ENCODE data around the gene TMED6.

TMED6 gene

DNA sequence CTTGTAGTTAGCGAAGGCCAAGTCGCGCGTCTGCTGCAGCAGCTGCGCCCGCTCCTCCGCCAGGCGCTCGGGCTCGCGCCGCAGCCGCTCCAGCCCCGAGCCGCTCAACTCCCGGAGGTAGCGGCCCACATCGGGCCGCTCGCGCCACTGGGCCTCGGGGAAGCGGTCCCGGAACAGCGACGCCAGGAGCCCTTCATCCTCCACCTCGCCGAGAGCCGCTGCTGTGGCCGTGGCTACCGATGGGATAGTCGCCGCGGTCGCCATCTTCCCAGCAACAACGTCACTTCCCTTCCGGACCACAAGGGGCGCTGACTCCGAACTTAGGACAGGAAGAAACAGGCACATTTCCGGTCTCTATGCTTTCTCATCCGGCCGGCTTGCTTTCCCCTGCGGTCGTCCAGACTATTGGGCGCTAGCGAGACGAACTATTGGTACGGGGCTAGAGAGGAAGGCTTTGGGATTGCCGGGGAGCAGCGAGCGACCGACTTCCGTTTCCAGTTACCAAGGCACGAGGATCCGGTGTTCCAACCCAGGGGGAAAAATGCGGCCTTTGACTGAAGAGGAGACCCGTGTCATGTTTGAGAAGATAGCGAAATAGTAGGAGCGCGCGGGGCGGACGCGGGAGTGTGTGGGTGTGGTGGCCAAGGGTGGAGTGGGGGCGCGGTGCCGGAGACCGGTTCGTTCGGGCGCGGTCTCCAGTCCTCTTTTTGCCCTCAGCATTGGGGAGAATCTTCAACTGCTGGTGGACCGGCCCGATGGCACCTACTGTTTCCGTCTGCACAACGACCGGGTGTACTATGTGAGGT lies 12.1 kb downstream of the TMED6 start, which contains the start of the genes COG8 and NIP7:
TSS of gene COG8 (minus strand) at position 276 of the 806 bp plus-strand sequence. CDS start at position 264, 12 bp downstream.
TSS of gene NIP7 (plus strand) at position 484 of the 806 bp plus-strand sequence. CDS start at position 542, 58 bp downstream.
- no peak for TF ChIP-seq ZNF274 (IDR thresholded peaks at IDR 0.05; ENCODE audit: low read depth, low read length)
- peak within 1 kb of the TSS; percentile 95 for H3K4me3 ChIP-seq (ENCODE audit: low read length)

DNA sequence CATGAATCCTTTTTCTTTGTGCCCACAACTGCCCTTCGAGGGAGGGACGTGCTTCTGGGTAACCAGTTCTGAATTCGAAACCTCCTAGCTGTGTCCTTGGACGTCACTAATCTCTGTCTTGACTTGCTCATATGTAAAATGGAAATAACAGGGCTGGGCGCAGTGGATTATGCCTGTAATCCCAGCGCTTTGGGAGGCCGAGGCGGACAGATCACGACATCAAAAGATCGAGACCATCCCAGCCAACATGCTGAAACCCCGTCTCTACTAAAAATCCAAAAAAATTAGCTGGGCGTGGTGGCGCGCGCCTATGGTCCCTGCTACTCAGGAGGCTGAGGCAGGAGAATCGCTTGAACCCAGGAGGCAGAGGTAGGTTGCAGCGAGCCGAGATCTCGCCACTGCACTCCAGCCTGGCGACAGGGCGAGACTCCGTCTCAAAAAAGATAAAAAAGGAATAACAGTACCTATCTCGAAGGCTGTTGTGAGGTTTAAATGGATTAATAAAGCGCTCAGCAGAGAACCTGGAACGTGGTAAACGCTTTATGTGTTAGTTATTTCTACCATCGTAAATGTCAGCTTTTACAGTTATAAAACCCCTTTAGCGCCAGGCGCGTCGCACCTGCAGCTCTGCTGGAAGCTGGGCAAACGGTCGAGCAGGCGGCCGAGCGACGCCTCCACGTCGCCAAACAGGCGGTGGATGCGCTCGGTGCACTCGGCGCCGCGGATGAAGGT lies 12.9 kb downstream of the TMED6 start:
- peak overlapping the region; percentile 95 for H3K4me3 ChIP-seq (ENCODE audit: low read length)
- TF ChIP-seq ZNF274 (IDR thresholded peaks at IDR 0.05; ENCODE audit: low read depth, low read length), result no peak

DNA sequence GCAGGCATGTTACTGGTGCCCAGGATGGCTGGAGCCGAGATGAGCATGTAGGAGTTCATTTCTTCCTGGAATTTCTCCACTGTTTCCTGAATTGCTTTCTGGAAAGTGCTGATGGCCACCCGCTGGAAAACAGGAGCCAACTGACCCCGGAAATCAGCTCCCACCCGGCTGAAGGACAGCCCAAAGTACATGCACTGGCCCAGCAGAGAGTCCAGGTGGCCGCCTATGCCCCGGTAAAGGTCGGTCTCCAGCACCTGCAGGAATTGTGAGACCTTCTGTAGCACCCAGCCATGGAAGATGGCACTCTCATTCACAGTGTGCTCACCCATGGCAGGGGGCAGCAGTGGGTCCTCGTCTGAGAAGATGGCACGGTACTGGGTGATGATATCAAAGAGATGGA lies 16.9 kb downstream of the TMED6 start:
- no peak for TF ChIP-seq ZNF274 (IDR thresholded peaks at IDR 0.05; ENCODE audit: low read depth, low read length)
- H3K4me3 ChIP-seq (ENCODE audit: low read length), result no peak overlapping the region

DNA sequence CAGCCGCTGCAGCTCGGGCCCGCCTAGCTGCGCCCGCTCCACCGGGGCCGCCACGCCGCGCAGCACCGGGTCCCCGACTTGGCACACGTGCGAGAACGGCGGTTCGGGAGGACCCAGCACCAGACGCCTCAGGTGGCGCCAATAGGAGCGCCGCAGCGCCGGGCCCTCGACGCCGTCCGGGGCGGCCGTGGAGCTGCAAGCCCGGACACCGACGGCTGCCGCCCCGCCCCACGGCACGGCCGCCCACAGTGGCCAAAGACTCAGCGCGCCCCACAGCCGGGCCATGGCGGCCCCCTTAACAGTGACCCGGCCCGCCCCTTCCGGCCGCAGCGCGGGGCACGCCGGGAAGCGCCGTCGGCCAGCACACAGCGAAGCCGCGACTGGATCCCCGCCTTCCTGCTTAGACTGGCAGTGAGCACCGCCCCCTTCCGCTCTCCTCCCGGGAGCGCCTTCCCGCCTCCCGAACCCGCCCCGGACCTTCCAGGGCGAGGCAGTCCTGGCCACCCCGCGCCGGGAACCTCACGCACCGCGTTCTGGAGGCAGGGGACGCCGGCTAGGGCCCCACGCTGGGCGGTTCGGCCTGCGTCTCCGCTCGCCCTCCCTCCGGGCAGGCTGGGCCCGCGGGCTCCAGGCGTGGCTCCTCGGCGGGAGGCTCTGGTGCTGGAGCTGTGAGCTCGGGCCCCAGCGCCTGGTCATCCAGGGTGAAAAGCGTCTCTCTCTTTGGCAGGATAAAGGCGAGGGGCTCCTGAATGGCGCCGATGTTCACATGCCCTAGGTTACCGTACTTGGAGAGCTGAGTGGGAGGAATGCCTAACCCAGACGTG lies 21.1 kb downstream of the TMED6 start, which contains the start of gene PDF:
TSS of gene PDF (minus strand) at position 303 of the 824 bp plus-strand sequence. CDS start at position 285, 18 bp downstream.
- peak within 1 kb of the TSS; percentile 63 for H3K4me3 ChIP-seq (ENCODE audit: low read length)
- no peak for TF ChIP-seq ZNF274 (IDR thresholded peaks at IDR 0.05; ENCODE audit: low read depth, low read length)

DNA sequence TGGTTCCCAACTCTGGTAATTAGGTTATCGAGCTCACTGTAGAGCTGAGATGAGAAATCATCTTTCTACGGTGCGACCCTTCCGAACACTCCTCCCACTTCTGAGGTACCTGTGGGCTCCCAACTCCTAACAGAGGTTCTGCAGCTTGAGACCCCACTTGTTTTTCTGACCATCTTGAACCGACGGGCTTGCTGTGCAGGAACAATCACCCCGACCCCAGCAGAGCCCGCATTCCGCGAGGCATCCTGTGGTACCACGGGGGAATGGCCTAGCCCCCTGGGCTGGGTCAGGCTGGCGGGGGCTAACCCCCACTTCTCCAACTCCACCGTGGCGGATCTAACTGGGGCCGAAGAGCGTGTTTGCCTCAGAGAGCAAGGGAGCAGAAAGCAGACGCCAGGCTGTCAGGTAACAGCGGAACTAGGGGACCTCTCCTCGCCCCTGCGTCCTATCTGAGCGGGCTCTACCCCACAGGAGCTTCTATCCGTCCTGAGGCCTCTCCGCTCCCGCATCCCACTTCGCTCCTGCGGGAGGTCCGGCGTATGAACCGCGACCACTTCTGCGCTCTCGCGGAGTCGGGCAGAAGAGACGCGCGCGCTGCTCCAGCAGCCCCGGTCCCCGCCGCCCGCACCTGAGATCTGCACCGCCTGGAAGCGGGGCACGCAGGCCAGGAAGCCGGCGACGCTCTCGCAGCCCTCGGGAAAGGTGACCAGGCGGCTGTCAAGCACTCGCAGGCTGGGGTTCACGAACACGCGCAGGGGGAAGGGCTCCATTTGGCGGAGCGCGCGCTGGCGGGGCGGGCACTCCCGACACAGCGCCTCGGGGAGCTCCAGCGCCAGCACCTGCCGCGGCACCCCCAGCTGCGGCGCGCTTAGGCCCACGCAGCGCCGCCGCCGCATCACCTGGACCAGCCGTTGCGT lies 22.0 kb downstream of the TMED6 start:
- H3K4me3 ChIP-seq (ENCODE audit: low read length), result peak overlapping the region; percentile 63
- TF ChIP-seq ZNF274 (IDR thresholded peaks at IDR 0.05; ENCODE audit: low read depth, low read length), result no peak

DNA sequence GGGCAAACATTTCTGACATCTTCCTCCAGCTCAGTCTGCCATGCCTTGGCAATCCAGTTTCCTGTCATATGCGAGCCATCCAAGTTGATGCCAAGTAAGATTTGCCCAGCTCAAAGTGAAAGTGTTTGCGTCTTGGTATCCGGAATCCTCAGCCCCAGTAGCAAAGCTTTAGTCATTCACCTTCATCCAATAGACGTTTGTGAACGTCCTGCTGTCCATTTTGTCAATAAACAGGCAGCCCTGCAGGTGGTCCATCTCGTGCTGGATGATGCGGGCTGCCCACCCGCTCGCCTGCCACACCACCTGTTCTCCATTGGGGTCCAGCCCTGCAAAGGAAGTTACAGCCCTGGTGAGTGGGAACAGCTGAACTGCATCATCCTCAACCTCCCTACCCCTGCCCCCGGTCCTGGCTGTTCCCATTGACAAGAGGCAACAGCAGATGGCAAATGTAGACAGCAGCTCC lies 22.7 kb downstream of the TMED6 start:
- TF ChIP-seq ZNF274 (IDR thresholded peaks at IDR 0.05; ENCODE audit: low read depth, low read length), result no peak
- H3K4me3 ChIP-seq (ENCODE audit: low read length), result peak overlapping the region; percentile 63; the same call in 1 of the 2 replicates

DNA sequence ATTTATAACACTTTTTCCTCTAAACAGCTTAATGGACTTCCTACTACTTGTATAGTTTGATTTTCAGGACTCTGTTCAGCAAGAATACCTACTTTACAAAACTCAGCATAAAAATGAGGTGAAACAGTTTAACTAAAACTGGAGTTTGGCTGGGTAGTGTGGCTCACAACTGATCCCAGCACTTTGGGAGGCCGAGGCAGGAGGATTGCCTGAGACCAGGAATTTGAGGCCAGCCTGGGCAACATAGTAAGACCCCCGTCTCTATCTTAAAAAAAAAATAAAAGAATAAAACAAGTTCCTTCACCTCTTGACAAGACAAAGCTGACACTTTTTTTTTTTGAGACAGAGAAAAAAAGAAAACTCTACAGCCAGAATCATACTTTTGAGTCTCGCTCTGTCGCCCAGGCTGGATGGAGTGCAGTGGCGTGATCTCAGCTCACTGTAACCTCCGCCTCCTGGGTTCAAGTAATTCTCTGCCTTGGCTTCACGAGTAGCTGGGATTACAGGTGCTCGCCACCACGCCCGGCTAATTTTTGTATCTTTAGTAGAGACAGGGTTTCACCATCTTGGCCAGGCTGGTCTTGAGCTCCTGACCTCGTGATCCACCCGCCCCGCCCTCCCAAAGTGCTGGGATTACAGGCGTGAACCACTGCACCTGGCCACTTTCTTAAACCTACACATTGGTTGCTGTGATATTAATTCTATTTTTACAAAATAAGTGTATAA lies 23.8 kb downstream of the TMED6 start:
- no peak for TF ChIP-seq ZNF274 (IDR thresholded peaks at IDR 0.05; ENCODE audit: low read depth, low read length)
- no peak overlapping the region for H3K4me3 ChIP-seq (ENCODE audit: low read length)

DNA sequence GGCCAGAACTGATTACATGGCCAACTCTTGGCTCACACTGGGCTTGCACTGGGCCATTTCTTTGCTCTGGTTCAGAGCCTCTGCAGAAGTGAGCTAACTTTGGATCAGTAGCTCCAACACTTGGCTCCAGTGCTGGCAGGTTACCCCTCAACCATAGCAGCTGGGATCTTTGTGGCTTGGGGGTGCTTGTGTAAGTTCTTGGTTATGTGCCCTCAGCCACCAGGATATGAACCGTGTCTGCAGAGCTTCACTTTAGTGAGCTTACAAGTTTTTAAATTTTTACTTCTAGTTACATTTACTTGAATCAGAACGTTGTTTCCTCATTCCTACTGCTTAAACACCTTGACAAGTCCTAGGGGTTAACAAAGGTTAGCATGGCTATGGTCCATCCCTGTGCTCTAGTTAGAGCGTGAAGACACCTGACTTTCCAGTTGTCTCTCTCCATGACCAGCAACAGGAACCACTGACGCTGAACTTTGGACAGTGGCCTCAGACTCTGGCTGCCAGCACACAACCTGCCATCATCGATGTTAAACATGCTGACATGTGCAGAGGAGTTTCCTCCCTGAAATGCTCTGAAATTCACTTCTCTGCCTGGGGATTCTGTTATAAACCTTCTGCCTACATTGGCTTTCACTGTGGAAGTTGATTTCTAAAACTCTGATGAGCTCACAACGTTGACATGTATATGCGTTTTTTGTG lies 25.3 kb downstream of the TMED6 start:
- no peak overlapping the region for H3K4me3 ChIP-seq (ENCODE audit: low read length)
- TF ChIP-seq ZNF274 (IDR thresholded peaks at IDR 0.05; ENCODE audit: low read depth, low read length), result no peak

DNA sequence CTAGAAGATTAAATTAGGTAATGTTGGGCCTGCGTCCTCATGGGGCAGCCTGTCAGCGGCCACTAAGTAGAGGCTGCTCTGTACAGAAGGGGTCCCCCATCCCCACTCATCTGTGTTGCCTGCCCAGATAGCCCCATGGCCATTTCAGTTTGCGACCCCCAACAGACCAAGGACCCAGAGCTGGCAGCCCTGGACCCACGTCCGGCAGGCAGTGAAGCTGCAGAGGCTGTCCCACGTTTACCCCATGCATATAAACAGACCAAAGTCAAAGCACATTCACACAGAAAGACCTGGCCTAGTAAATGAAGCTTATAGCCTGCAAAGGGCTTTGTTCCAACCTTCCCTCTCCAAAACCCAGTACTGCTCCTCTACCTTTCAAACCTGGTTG lies 25.8 kb downstream of the TMED6 start:
- no peak overlapping the region for H3K4me3 ChIP-seq (ENCODE audit: low read length)
- TF ChIP-seq ZNF274 (IDR thresholded peaks at IDR 0.05; ENCODE audit: low read depth, low read length), result no peak

DNA sequence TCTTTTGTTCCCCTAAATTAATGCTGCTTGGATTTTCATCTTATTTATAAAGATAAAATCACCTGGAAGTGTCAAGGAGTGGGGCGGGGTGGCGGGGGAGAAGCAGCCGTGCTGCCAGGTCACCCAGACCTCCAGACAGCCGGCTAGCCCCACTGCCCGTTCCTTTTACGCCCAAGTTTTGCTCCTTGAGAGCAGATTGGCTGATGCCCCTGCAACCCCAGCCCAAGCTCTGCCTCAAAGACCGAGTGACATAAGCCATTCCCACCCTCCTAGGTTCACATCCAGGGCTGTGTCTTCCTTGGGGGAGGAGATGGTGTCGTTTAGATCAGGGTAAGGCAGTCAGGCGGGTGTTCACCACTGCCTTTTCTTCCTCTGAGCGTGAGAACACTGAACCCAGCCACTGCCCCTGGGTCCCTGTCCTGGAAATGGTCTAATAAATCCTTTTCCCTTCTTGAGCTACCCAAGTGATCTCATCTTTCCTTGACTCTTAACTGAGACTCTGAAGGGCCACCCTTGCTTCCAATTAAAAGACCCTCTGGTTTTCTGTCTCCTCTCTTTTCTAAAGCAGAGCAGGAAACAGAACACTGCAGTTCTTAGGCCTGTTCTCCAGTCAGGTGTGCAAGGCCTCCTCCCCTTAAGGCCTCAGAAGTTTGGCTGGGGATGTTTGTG lies 26.9 kb downstream of the TMED6 start:
- H3K4me3 ChIP-seq (ENCODE audit: low read length), result no peak overlapping the region
- TF ChIP-seq ZNF274 (IDR thresholded peaks at IDR 0.05; ENCODE audit: low read depth, low read length), result no peak

DNA sequence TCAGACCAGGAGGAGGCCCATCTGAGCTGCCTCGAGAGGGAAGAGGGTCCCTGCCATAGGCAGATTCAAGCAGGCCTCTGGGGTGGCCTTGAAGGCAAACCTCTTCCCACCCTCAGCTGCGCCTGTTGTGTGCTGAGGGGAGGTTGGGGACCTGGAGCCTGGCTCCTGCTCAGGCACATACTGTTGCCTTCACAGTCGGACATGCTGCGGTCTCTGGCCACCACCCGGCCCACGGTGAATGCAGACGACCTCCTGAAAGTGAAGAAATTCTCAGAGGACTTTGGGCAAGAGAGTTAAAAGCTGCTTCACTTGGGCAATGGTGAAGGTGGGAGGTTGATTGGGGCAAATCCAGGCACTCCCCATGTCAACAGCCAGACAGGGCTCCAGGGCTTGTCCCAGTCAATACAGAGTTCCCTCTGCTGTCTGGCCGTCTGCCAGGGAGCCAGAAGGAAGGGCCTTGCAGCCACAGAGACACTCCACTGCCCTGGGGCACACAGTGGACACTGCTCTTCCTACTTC lies 27.5 kb downstream of the TMED6 start:
- H3K4me3 ChIP-seq (ENCODE audit: low read length), result no peak overlapping the region
- no peak for TF ChIP-seq ZNF274 (IDR thresholded peaks at IDR 0.05; ENCODE audit: low read depth, low read length)
